Measurements from ENCODE around the gene BACH2.

The BACH2 gene

GRCh38 chr6:90072935-90073464 is 223.6 kb downstream of the BACH2 start:
- Histone ChIP-seq H4K8ac (ENCODE audit: low read depth, low read length) (no peak overlapping the region), H3K27ac (replicated peaks; ENCODE audit: low read length) (no peak overlapping the region), H2BK15ac (ENCODE audit: low read length) (no peak overlapping the region), H2AK5ac (ENCODE audit: low read depth, low read length) (no peak overlapping the region), H3K18ac (ENCODE audit: low read length) (no peak overlapping the region), H3K4me2 (ENCODE audit: insufficient read depth, low read length, poor library complexity, severe bottlenecking) (no peak overlapping the region), H3K36me3 (replicated peaks in 1 of 2; ENCODE audit: control insufficient read depth in 2 of 2, insufficient read depth in 2 of 2, low read length in 2 of 2) (no peaks in the 10 kb centered on the region), H3K4me1 (ENCODE audit: control insufficient read depth in 2 of 2, insufficient read depth in 1 of 2, low read depth in 1 of 2, low read length in 2 of 2) (peaks cover 16 to 46% of the 10 kb centered on the region in 2 donors), H2BK120ac (ENCODE audit: low read depth, low read length) (no peak overlapping the region), H2BK5ac (ENCODE audit: low read length) (no peak overlapping the region), H3K4me3 (ENCODE audit: low read length in 2 of 2) (no peak overlapping the region), H3K9ac (ENCODE audit: low read depth, low read length, poor library complexity) (no peak overlapping the region), H3K27me3 (ENCODE audit: control insufficient read depth in 3 of 3, insufficient read depth in 3 of 3, low read depth in 1 of 3, low read length in 3 of 3) (no peaks in the 10 kb centered on the region), H3K4ac (ENCODE audit: low read length) (no peak overlapping the region), H2AFZ (ENCODE audit: low read length) (no peak overlapping the region), H4K91ac (ENCODE audit: low read depth, low read length, poor library complexity) (no peak overlapping the region), H3K9me3 (replicated peaks in 1 of 2; ENCODE audit: control insufficient read depth in 2 of 2, insufficient read depth in 1 of 2, low read depth in 1 of 2, low read length in 2 of 2) (no peaks in the 10 kb centered on the region), H3K79me1 (ENCODE audit: low read depth, low read length) (no peaks in the 10 kb centered on the region), H3K14ac (ENCODE audit: low read length) (no peak overlapping the region), H2BK12ac (ENCODE audit: low read length) (no peak overlapping the region), H3K23ac (ENCODE audit: low read depth, low read length, poor library complexity) (no peak overlapping the region)
- no peak for DNase-seq (ENCODE audit: low spot score)
- no CpG with 5 or more reads among the region's 11 CpGs for WGBS, 2 donors (ENCODE audit: extremely low coverage in 2 of 2, insufficient read length in 2 of 2, insufficient replicate concordance in 1 of 2)

DNA sequence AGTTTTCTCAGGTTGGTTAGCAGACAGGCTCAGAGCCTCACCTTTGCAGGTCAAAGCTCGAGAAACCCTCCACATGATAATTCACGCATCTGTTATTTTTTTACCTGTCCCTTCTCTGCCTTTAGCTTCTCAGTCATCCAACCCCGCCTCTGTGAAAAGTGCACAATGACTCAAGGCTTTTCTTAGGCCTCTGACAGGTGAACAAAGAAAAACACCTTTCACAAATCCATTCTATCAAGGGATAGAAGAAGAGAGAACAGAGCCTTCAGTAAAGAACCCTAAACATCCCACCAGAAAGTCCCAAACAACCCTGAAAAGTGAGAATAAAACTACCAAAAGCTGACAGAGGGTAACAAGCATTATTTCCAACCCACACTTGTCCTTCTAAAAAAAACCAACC is 224.1 kb downstream of the BACH2 start:
- no peak overlapping the region for H2AFZ ChIP-seq (ENCODE audit: low read length)
- DNase-seq (ENCODE audit: low spot score) = no peak
- H3K27me3 ChIP-seq (ENCODE audit: control insufficient read depth in 3 of 3, insufficient read depth in 3 of 3, low read depth in 1 of 3, low read length in 3 of 3) = no peaks in the 10 kb centered on the region
- H3K4ac ChIP-seq (ENCODE audit: low read length) = no peak overlapping the region
- no peak overlapping the region for H3K4me2 ChIP-seq (ENCODE audit: insufficient read depth, low read length, poor library complexity, severe bottlenecking)
- H4K91ac ChIP-seq (ENCODE audit: low read depth, low read length, poor library complexity) = no peak overlapping the region
- peaks cover 16 to 49% of the 10 kb centered on the region in 2 donors for H3K4me1 ChIP-seq (ENCODE audit: control insufficient read depth in 2 of 2, insufficient read depth in 1 of 2, low read depth in 1 of 2, low read length in 2 of 2)
- no peak overlapping the region for H2AK5ac ChIP-seq (ENCODE audit: low read depth, low read length)
- no peaks in the 10 kb centered on the region for H3K36me3 ChIP-seq (replicated peaks in 1 of 2; ENCODE audit: control insufficient read depth in 2 of 2, insufficient read depth in 2 of 2, low read length in 2 of 2)
- no peak overlapping the region for H3K9ac ChIP-seq (ENCODE audit: low read depth, low read length, poor library complexity)
- H2BK5ac ChIP-seq (ENCODE audit: low read length) = no peak overlapping the region
- H3K18ac ChIP-seq (ENCODE audit: low read length) = no peak overlapping the region
- no peaks in the 10 kb centered on the region for H3K9me3 ChIP-seq (replicated peaks in 1 of 2; ENCODE audit: control insufficient read depth in 2 of 2, insufficient read depth in 1 of 2, low read depth in 1 of 2, low read length in 2 of 2)
- H2BK15ac ChIP-seq (ENCODE audit: low read length) = no peak overlapping the region
- no peaks in the 10 kb centered on the region for H3K79me1 ChIP-seq (ENCODE audit: low read depth, low read length)
- no peak overlapping the region for H2BK12ac ChIP-seq (ENCODE audit: low read length)
- no peak overlapping the region for H3K4me3 ChIP-seq (ENCODE audit: low read length in 2 of 2)
- no peak overlapping the region for H4K8ac ChIP-seq (ENCODE audit: low read depth, low read length)
- H3K14ac ChIP-seq (ENCODE audit: low read length) = no peak overlapping the region
- no peak overlapping the region for H3K23ac ChIP-seq (ENCODE audit: low read depth, low read length, poor library complexity)
- H3K27ac ChIP-seq (replicated peaks; ENCODE audit: low read length) = no peak overlapping the region
- no peak overlapping the region for H2BK120ac ChIP-seq (ENCODE audit: low read depth, low read length)
- no CpG with 5 or more reads among the region's 3 CpGs for WGBS, 2 donors (ENCODE audit: extremely low coverage in 2 of 2, insufficient read length in 2 of 2, insufficient replicate concordance in 1 of 2)

DNA sequence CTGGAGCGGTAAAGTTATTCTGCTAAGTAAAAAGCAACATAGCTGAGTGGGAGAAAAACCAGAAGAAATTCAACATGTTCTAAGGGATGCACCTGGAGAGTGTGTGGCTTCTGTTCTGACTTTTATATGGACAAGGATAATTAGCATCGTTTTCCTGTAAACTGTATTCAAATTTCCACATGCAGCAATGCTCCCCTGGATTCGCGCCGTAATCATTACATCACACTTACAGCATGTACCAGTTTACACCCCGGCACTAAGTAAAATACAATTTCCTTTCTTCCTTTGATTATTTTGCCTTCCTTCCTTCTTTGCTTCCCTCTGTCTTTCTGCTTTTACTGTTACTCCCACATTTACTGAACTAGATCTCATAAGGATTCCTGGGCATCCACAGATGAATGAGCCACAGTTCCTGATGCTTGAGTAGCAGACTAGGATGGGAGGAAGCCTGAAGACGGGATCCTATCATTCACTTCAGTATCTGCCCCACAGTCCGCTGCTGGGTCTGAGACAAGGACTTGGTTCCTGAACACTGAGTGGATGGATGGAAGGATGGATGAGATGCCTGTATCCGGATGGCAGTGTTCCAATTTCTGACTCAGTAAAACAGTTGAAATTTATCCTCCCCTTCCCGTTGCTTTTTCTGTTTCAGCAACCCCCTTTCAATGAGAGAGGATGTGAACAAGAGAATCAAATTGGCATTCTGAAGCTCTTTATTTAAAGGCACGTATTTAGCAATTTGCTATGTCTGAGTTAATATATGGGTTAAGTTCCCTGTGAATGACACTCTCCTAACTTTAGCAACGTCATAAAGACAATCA is 227.7 kb downstream of the BACH2 start:
- no peak overlapping the region for H3K27ac ChIP-seq (replicated peaks; ENCODE audit: low read length)
- peaks cover 8 to 31% of the 10 kb centered on the region in 2 donors for H3K4me1 ChIP-seq (ENCODE audit: control insufficient read depth in 2 of 2, insufficient read depth in 1 of 2, low read depth in 1 of 2, low read length in 2 of 2)
- no peaks in the 10 kb centered on the region for H3K27me3 ChIP-seq (ENCODE audit: control insufficient read depth in 3 of 3, insufficient read depth in 3 of 3, low read depth in 1 of 3, low read length in 3 of 3)
- DNase-seq (ENCODE audit: low spot score) = no peak
- no CpG with 5 or more reads among the region's 12 CpGs for WGBS, 2 donors (ENCODE audit: extremely low coverage in 2 of 2, insufficient read length in 2 of 2, insufficient replicate concordance in 1 of 2)
- H3K36me3 ChIP-seq (replicated peaks in 1 of 2; ENCODE audit: control insufficient read depth in 2 of 2, insufficient read depth in 2 of 2, low read length in 2 of 2) = no peaks in the 10 kb centered on the region
- H3K4me2 ChIP-seq (ENCODE audit: insufficient read depth, low read length, poor library complexity, severe bottlenecking) = no peak overlapping the region
- H2BK5ac ChIP-seq (ENCODE audit: low read length) = no peak overlapping the region
- no peak overlapping the region for H3K9ac ChIP-seq (ENCODE audit: low read depth, low read length, poor library complexity)
- H3K4ac ChIP-seq (ENCODE audit: low read length) = no peak overlapping the region
- no peak overlapping the region for H3K18ac ChIP-seq (ENCODE audit: low read length)
- no peak overlapping the region for H3K23ac ChIP-seq (ENCODE audit: low read depth, low read length, poor library complexity)
- H3K9me3 ChIP-seq (replicated peaks in 1 of 2; ENCODE audit: control insufficient read depth in 2 of 2, insufficient read depth in 1 of 2, low read depth in 1 of 2, low read length in 2 of 2) = peaks cover 0 to 5% of the 10 kb centered on the region in 2 donors
- H3K4me3 ChIP-seq (ENCODE audit: low read length in 2 of 2) = no peak overlapping the region
- no peak overlapping the region for H3K14ac ChIP-seq (ENCODE audit: low read length)
- H3K79me1 ChIP-seq (ENCODE audit: low read depth, low read length) = no peaks in the 10 kb centered on the region
- H4K8ac ChIP-seq (ENCODE audit: low read depth, low read length) = no peak overlapping the region
- no peak overlapping the region for H2BK120ac ChIP-seq (ENCODE audit: low read depth, low read length)
- H4K91ac ChIP-seq (ENCODE audit: low read depth, low read length, poor library complexity) = no peak overlapping the region
- H2AK5ac ChIP-seq (ENCODE audit: low read depth, low read length) = no peak overlapping the region
- H2BK15ac ChIP-seq (ENCODE audit: low read length) = no peak overlapping the region
- H2BK12ac ChIP-seq (ENCODE audit: low read length) = no peak overlapping the region
- no peak overlapping the region for H2AFZ ChIP-seq (ENCODE audit: low read length)

DNA sequence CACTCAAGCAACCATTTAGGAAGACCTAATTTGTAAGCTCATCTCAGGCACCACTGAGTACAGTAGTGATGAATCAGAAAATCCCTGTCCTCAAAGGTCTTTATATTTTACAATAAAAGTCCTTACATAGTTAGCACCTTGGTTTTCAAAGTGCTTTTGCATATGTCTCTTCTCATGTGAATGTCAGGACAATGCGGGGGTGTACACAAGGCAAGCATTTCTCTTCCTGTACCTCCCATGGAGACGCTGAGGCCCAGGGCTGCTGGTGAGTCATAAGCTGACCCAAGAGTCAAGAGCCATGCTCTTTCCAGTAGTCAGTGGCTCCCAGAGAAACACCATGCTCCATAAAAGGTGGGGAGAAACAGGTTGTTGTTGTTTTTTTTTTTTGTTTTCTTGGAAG is 228.4 kb downstream of the BACH2 start:
- Histone ChIP-seq H3K79me1 (ENCODE audit: low read depth, low read length) (no peaks in the 10 kb centered on the region), H2BK5ac (ENCODE audit: low read length) (no peak overlapping the region), H3K27ac (replicated peaks; ENCODE audit: low read length) (no peak overlapping the region), H3K4me1 (ENCODE audit: control insufficient read depth in 2 of 2, insufficient read depth in 1 of 2, low read depth in 1 of 2, low read length in 2 of 2) (peaks cover 6 to 24% of the 10 kb centered on the region in 2 donors), H3K23ac (ENCODE audit: low read depth, low read length, poor library complexity) (no peak overlapping the region), H3K4me2 (ENCODE audit: insufficient read depth, low read length, poor library complexity, severe bottlenecking) (no peak overlapping the region), H3K4ac (ENCODE audit: low read length) (no peak overlapping the region), H2BK15ac (ENCODE audit: low read length) (no peak overlapping the region), H3K36me3 (replicated peaks in 1 of 2; ENCODE audit: control insufficient read depth in 2 of 2, insufficient read depth in 2 of 2, low read length in 2 of 2) (no peaks in the 10 kb centered on the region), H3K27me3 (ENCODE audit: control insufficient read depth in 3 of 3, insufficient read depth in 3 of 3, low read depth in 1 of 3, low read length in 3 of 3) (no peaks in the 10 kb centered on the region), H3K4me3 (ENCODE audit: low read length in 2 of 2) (no peak overlapping the region), H3K14ac (ENCODE audit: low read length) (no peak overlapping the region), H3K9ac (ENCODE audit: low read depth, low read length, poor library complexity) (no peak overlapping the region), H4K91ac (ENCODE audit: low read depth, low read length, poor library complexity) (no peak overlapping the region), H2BK12ac (ENCODE audit: low read length) (no peak overlapping the region), H2AK5ac (ENCODE audit: low read depth, low read length) (no peak overlapping the region), H2BK120ac (ENCODE audit: low read depth, low read length) (no peak overlapping the region), H4K8ac (ENCODE audit: low read depth, low read length) (no peak overlapping the region), H3K9me3 (replicated peaks in 1 of 2; ENCODE audit: control insufficient read depth in 2 of 2, insufficient read depth in 1 of 2, low read depth in 1 of 2, low read length in 2 of 2) (peaks cover 0 to 5% of the 10 kb centered on the region in 2 donors), H3K18ac (ENCODE audit: low read length) (no peak overlapping the region), H2AFZ (ENCODE audit: low read length) (no peak overlapping the region)
- whole genome bisulfite sequencing, 2 donors (ENCODE audit: extremely low coverage in 2 of 2, insufficient read length in 2 of 2, insufficient replicate concordance in 1 of 2) = no CpG with 5 or more reads among the region's 2 CpGs
- DNase-seq (ENCODE audit: low spot score) = no peak
